DMS114 treated with DMSO at 0.1 percent for 48 hours (cell line): ENCODE measurements around the gene CIT.

Source experiments
- DNase-seq: peaks from one replicate; lab custom pipeline; 2025; ENCODE audit not compliant: unreplicated experiment; lab: John Stamatoyannopoulos, UW

CIT gene

GRCh38 chr12:119864591-119864990 is 12.5 kb downstream of the CIT start:
- DNase-seq, result no peak

GRCh38 chr12:119859241-119859640 is 17.9 kb downstream of the CIT start:
- no peak for DNase-seq

- DNase-seq, result no peak
Measured at GRCh38 chr12:119857041-119857591, 20.0 kb downstream of the CIT start.

DNA sequence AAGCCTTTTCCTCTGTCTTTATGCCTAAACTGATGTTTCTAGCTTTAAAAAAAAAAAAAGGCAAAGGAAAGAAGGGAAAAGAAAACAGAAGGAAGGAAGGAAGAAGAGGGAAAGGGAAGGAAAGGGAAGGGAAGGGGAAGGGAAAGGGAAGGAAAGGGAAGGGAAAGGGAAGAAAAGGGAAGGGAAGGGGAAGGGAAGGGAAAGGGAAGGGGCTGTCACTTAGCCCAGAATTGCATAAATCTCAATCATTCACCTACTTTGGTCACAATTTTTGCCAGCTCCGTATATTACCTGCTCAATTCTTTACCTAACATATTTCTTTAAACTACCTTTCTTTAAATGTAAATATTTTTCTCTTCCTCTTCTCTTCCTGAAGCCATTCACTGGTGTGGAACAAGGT is 26.8 kb downstream of the CIT start:
- DNase-seq, result no peak

DNA sequence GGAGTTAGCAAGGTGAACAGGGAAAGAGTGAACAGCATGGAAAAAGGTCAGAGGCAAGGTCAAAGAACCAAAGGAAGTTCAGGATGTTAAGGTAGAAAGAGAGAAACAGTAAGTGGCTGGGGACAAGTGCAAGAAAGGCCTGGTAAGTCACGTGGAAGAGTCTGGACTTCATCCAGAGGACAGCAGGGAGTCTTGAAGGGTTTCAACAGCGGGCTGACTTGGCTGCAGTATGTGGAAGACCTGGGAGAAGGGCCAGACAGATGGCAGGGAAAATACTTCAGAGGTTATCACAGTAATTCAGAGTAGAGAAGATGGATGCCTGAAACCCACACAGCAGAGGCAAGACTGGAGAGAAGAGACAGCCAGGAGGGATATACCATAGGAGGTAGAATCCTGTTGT is 34.0 kb downstream of the CIT start:
- no peak for DNase-seq

- no peak for DNase-seq
Measured at GRCh38 chr12:119842380-119842779, 34.7 kb downstream of the CIT start.

DNA sequence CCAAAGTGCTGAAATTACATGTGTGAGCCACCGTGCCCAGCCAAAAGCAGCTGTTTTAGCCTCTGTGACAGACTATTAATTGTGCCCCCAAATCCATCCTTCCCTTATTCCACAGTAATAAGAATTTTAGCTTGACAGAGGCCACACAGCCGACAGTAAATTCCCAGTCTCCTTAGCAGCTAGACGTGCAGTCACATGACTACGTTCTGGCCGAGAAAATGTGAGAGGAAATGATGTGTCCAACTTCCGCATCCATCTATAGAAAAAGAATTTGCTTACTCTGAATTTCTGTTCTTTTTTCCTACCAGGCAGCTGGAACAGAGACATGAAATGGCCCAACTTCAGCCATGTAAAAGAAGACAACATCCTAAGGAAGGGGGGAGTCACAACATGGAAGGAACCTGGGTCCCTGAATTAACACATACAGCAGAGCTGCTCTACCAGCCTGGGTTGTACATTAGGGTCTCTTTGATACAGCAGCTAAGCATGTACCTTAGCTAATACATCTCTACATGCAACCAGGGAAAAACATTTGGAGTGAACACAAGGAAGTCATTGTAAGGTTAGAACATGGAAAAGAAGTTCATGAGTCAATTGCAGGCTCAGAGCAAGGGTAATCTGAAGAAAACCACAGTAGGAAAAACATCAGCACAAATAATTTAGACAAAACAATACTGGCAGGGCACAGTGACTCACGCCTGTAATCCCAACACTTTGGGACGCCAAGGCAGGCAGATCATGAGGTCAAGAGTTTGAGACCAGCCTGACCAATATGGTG is 35.5 kb downstream of the CIT start:
- DNase-seq, result no peak

DNA sequence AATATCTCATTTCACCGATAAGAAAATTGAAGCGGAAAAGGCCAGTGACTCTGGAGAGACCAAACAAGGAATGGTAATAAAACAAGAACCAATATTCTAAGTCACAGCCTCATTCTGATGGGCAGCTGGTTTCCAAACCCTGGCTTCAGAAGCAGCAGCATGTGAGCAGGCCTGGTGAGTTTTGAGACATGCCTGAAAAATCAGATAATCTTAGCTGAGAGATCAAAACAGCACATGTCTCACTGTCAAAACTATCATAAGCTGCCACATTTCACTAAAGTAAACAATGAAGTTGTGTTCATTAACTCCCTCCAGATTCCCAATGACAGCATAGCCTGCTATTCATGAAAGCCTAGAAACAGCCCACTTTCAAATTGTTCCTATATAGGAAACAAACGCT is 36.5 kb downstream of the CIT start:
- no peak for DNase-seq

DNA sequence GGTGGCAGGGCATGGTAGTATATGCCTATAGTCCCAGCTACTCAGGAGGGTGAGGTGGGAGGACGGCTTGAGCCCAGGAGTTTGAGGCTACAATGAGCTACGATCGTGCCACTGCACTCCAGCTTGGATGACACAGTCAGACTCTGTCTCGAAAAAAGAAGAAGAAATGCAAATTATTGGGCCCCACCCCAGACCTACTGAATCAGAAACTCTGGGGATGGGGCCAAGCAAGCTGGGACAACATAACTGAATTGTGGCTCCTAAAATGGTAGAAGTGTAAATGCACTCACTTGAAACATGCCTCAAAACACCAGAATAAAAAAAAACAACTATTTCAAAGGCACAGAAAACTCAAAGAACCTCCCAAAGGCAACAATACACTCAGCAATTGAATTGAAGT is 37.0 kb downstream of the CIT start:
- no peak for DNase-seq

DNA sequence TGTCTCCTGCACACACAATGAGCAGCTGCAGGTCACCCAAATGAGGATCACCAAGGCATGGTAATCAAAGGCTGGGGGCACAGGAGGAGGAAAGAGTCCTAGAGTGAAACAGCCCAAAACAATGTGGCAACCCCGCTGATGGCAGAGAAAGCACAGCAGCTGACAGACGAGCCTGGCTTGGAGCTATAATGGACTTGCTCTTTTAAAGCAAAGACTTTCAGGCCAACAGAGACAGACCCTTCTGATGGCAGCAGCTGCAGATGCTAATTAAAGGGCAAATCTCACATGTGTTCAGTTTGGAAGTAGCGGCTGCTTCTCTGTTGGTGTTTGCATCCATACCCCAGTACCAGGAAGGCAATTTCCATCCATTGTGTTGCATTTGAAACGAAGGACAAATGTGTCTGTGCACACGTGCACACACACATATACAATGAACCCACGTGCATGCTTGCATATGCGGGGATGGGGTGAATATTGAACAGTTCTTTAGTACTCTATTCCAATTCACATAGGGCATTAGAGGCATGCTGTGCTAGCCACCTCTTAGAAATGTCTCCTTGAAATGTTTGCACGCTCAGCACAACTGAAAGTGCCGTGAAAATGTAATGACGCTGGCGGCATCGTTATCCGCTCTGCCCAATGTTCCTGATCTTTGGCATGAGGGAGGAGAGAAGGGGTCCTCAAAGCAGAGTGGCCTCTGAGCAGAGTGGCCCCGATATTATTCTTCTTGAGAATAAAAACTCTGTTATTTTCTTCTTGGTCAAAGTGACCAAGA is 38.1 kb downstream of the CIT start:
- DNase-seq, result no peak

- no peak for DNase-seq
Measured at GRCh38 chr12:119836781-119837180, 40.3 kb downstream of the CIT start.

GRCh38 chr12:119835068-119835467 is 42.1 kb downstream of the CIT start:
- DNase-seq, result no peak

- DNase-seq, result no peak
Measured at GRCh38 chr12:119829439-119829838, 47.7 kb downstream of the CIT start.

DNA sequence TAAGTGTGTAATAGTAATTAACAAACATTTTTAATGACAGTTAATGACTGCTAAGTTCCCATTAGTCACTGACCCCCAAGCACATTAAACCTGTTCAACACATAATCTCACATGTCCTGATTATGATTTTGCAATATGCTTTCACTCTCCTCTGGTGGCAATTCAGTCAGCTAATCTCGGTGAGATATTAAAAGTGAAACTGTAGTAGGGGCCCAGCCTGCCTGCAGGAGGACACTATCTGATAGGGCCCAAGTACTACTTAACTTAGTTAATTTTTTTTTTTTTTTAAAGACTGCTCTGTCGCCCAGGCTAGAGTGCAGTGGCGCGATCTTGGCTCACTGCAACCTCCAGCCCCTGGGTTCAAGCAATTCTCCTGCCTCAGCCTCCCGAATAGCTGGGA is 48.8 kb downstream of the CIT start:
- DNase-seq, result no peak

DNA sequence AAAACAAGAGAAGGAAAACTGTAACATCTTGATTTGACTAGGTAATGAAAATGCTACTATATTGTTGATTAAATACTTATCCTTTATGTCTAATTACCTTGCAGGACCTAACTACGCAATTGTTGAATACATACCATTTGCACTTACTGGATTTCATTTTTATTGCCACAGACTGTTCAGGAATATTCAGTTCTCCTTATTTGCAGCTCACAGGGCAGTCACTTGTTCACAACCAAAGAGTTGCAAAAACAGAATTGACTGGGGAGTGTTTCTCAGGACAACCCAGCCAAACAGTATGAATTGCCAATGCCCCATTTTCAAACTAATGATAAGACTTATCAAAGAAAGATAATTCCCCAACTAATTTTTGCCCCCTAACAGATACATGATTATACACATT is 49.4 kb downstream of the CIT start:
- DNase-seq, result no peak

- no peak for DNase-seq
Measured at GRCh38 chr12:119826661-119827445, 50.3 kb downstream of the CIT start.

DNA sequence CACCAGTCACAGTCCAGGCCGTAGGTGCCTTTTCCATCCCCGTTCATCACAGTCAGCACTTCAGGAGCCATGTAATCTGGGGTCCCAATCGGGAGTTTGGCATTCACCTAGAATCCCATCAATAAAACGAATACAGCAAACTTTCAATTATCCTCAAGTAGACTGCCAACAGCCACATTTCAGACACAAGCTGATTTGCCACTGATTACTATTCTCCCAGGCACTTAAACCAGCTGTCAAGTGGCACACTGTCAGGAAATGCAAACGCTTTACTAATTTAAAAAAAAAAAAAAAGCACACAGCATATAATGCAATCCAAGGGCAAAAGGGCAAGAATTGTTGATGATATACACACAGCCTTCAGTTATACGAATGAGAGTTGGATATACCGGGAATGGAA is 51.9 kb downstream of the CIT start:
- DNase-seq, result no peak

- no peak for DNase-seq
Measured at GRCh38 chr12:119822046-119822445, 55.1 kb downstream of the CIT start.

DNA sequence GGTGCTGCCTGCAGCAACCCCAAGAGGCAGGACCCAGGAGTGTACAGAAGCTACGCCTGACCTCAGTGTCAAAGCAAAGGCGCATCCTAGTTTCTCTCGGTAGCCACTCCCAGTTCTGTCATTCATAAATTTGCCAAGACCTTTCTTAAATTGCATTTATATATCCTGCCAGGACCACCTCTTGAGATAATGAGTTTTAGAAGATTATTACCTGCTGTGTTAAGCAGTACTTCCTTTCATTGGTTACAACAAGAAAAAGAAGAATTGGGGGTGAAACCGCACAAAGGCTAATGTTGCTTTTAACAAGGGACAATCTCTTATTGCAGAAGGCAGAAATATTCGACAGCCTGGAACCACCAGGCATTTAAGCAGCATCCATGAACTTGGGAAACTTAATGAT is 57.8 kb downstream of the CIT start:
- DNase-seq, result no peak

DNA sequence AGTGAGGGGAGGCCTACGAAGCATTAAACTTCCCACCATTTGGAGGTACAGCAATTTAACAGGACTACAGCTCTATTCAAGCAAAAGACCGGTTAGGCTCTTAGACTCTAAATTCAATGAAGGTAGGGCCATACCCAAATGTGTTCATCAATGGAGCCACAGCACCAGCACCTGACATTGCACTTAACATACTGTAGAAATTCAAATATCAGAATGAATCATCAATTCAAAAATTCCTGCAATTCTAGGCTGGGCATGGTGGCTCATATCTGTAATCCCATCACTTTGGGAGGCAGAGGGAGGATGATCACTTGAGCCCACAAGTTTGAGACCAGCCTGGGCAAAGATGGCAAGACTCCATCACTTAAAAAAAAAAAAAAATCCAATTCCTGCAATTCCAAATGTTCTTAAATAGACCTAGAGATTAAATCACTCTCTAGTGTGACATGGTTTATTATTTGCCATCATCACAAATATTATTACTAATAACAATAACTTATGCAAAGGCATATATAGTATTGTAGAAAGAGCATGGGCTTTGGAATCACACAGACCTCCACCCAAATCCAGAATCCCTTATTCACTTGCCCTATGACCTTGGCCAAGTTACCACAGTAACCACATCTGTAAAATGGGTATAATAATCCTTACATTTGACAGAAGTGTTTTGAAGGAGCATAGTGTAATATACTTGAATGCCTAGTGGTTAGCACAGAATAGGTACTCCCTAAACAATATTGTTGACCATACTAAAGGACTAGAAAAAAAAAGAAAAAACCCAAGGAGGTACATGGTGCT is 59.4 kb downstream of the CIT start:
- DNase-seq, result no peak

GRCh38 chr12:119809023-119809422 is 68.1 kb downstream of the CIT start:
- DNase-seq, result no peak
